GM12801 (cell line): ENCODE measurements around the gene PUS7.

Source experiments
- TF ChIP-seq, protein P1 (sequence below): IDR thresholded peaks from one replicate; pipeline ENCODE4 v1.5.1; 2011; ENCODE audit warnings: control low read depth; ENCODE audit not compliant: insufficient read length; ENCODE audit errors: extremely low read depth

The PUS7 gene

DNA sequence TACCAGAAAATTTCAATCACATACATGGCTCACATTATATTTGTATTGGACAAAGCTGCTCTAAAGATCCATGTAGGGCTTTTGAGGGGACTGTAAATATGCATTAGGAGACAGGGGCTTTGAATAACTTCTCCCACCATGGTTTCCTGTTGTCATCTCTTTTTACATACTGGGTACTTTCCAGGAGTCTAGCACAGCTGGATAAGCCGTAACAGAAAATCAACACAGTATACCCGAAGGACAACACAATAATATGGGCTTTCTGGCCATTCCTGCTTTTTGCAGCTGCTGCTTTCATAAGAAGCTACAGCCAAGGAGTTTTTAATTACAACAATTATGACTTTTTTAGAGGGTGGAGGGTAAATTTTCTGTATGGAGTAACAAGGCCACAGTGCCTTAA lies 70.0 kb downstream of the PUS7 start:
- TF ChIP-seq, protein P1, sequence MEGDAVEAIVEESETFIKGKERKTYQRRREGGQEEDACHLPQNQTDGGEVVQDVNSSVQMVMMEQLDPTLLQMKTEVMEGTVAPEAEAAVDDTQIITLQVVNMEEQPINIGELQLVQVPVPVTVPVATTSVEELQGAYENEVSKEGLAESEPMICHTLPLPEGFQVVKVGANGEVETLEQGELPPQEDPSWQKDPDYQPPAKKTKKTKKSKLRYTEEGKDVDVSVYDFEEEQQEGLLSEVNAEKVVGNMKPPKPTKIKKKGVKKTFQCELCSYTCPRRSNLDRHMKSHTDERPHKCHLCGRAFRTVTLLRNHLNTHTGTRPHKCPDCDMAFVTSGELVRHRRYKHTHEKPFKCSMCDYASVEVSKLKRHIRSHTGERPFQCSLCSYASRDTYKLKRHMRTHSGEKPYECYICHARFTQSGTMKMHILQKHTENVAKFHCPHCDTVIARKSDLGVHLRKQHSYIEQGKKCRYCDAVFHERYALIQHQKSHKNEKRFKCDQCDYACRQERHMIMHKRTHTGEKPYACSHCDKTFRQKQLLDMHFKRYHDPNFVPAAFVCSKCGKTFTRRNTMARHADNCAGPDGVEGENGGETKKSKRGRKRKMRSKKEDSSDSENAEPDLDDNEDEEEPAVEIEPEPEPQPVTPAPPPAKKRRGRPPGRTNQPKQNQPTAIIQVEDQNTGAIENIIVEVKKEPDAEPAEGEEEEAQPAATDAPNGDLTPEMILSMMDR: no peak

DNA sequence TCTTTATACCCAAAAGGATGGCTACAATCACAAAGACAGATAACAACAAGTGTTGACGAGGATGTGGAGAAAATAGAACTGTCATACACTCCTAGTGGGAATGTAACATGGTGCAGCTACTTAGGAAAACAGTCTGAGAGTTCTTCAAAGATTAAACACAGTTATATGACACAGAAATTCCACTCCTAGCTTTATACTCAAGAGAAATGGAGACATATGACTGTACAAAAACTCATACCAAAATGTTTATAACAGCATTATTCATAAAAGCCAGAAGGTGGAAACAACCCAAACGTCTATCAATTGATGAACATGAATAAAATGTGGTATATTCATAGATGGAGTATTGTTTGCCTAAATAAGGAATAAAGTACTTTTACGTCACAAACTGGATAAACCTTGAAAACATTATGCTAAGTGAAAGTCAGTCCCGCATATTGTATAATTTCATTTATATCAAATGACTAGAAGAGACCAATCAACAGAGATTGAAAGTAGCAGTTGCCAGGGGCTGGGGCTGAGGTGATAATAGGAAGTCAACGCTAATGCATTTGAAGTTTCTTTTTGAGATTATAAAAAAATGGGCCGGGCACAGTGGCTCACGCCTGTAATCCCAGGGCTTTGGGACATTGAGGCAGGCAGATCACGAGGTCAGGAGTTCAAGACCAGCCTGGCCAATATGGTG lies 71.8 kb downstream of the PUS7 start:
- TF ChIP-seq, protein P1: no peak

DNA sequence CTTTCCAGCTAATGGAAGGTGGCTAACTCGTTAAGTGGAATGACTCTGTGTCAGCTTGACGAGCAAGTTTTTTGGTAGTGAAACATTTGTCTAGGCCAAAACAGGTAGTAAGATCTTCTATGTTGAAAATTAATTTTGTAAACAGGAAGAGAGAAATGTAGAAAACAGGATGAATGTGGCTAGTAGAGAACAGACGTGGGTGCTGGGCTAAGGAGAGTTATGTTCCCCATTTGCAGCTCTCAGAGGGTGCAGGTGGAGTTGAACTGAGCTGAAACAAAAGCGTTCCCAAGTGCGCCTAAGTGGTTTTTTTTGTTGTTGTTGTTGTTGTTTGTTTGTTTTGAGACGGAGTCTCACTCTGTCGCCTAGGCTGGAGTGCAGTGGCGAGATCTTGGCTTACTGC lies 73.9 kb downstream of the PUS7 start:
- TF ChIP-seq, protein P1: no peak

DNA sequence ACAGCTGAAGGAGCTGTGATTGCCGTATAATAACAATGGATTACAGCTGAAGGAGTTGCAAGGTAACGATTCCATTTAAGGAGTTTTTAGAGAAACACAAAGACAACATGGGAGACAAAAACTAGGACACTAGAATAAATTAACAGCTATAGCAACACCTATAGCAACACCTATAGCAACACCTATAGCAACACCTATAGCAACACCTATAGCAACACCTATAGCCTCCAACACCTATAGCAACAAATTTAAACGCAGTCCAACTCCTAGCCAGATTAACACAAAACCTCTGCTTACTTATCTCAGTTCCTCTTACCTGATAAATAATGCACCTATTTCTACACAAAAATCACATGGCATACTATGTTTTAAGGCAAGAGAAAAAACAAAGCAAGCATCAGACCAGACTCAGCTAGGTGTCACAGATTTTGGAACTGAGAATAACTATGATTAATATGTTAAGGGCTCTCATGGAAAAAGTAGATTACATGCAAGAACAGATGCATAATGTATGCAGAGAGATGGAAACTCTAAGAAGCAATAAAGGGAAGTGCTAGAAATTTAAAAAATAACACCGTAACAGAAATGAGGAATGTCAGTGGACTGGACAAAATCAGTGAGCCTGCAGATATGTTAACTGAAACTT lies 77.6 kb downstream of the PUS7 start:
- TF ChIP-seq, protein P1: no peak

DNA sequence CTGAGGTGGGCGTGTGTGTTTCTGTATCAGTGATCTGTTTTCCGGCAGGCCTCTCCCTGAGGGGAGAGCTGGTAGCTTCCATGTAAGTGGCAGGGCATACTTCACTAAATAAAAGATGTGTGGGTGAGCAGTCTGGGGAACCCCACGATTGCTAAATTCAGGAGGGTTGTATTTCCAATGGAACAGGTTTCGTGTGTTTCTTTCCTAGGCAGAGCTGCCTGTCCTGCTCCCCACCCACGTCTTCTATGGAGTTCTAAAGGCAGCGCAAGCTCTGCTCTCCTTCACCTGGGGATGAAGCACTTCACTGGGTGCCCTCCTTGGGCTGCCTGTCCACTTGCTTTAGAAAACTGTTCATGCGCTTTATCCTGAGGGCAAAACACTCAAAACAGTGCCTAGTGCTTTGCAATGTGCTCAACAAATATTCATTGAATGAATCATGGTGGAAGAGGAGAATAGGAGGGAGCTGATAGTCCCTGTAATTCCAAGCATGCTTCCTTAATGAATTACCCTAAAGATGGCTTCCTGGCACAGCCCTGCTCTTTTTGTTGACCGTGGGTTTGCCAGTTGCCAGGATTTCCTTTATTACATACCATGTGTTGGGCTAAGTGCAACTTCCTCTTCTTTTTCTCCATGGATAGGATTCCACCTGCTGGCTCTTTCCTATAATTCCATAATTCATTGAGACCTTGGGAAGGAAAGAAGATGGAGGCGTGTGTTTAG lies 82.7 kb downstream of the PUS7 start:
- TF ChIP-seq, protein P1: no peak

DNA sequence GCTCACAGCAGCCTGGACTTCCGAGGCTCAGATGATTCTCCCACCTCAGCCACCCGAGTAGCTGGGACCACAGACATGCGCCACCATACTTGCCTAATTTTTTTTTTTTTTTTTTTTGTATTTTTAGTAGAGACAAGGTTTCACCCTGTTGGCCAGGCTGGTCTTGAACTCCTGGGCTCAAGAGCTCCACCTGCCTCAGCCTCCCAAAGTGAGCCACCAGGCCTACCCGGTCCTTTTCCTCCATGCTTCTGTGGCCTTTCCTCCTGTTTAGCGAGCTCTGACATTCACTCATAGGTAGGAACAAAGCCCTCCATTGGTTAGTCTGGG lies 83.3 kb downstream of the PUS7 start:
- TF ChIP-seq, protein P1: no peak

DNA sequence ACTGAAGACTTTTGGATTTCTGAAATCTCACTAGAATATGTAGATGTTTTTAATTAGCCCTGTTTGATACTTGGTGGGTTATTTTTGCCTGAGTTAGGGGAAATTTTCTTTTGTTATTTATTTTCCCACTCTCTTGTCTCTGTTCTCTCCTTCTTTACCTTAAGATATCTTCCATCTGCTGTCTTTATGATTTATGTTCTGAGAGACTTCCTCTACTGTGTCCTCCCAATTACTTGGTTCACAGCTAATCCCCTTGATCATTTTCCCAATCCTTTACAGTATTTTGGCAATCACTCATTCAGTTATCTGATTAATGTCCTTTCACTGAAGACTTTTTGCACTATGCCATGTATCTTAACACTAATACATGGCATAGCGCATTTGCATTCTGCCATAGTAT lies 83.8 kb downstream of the PUS7 start:
- TF ChIP-seq, protein P1: no peak
